ENCODE results near the gene IL1RN.
"Not testable (repeated sequence)": the region's sequence is repeated elsewhere in the genome, so short reads cannot be mapped to it uniquely, and the experiment has no call there.

Gene IL1RN

GRCh38 chr2:113126845-113127645, at the start of gene IL1RN:
TSS of gene IL1RN (plus strand) at chr2:113127598. CDS start at chr2:113127625, 27 bp downstream.
- DNase-seq = peak; percentile 93 to 96

GRCh38 chr2:113077921-113078320, 49.5 kb upstream of the IL1RN start:
- DNase-seq = no peak

- DNase-seq = no peak
These were observed 49.0 kb upstream of the IL1RN start for GRCh38 chr2:113078350-113078839.

GRCh38 chr2:113079131-113079530, 48.3 kb upstream of the IL1RN start:
- no peak for DNase-seq

- DNase-seq = peak; percentile 28 to 47
These were observed 47.3 kb upstream of the IL1RN start for GRCh38 chr2:113080134-113080533.

- no peak for DNase-seq
These were observed 45.7 kb upstream of the IL1RN start for GRCh38 chr2:113081488-113082210.

GRCh38 chr2:113083296-113083695, 44.1 kb upstream of the IL1RN start:
- DNase-seq = no peak

- DNase-seq = peak; percentile 60 to 63
These were observed 43.0 kb upstream of the IL1RN start for GRCh38 chr2:113084249-113085000.

GRCh38 chr2:113085542-113085941, 41.9 kb upstream of the IL1RN start:
- DNase-seq = no peak

GRCh38 chr2:113088213-113088992, 39.0 kb upstream of the IL1RN start:
- no peak for DNase-seq

GRCh38 chr2:113089916-113090315, 37.5 kb upstream of the IL1RN start:
- DNase-seq = peak; percentile 45 to 47

- no peak for DNase-seq
These were observed 36.0 kb upstream of the IL1RN start for GRCh38 chr2:113091231-113091896.

- DNase-seq = no peak
These were observed 34.4 kb upstream of the IL1RN start for GRCh38 chr2:113092864-113093612.

- no peak for DNase-seq
These were observed 33.8 kb upstream of the IL1RN start for GRCh38 chr2:113093613-113093977.

- not testable (repeated sequence) for DNase-seq
These were observed 31.1 kb upstream of the IL1RN start for GRCh38 chr2:113096306-113096705.

- DNase-seq = not testable (repeated sequence)
These were observed 30.4 kb upstream of the IL1RN start for GRCh38 chr2:113096842-113097618.

- DNase-seq = no peak
These were observed 29.4 kb upstream of the IL1RN start for GRCh38 chr2:113098041-113098440.

- DNase-seq = no peak
These were observed 28.9 kb upstream of the IL1RN start for GRCh38 chr2:113098532-113098931.

- DNase-seq = no peak
These were observed 25.3 kb upstream of the IL1RN start for GRCh38 chr2:113102133-113102532.

GRCh38 chr2:113103277-113103676, 24.1 kb upstream of the IL1RN start:
- no peak for DNase-seq
